PFSK-1 (cell line): ENCODE data around the gene SLC6A19.

Experiments used
- FOXP2 ChIP-seq: optimal IDR thresholded peaks from 2 replicates; pipeline ENCODE3; 2011; ENCODE audit warnings: borderline replicate concordance, control low read depth, inconsistent platforms; ENCODE audit not compliant: insufficient read depth; ENCODE audit errors: extremely low read length, extremely low read depth
- POLR2AphosphoS5 ChIP-seq: IDR thresholded peaks from 2 replicates; pipeline ENCODE4 v1.6.1; 2012; ENCODE audit warnings: low read depth, mild to moderate bottlenecking, control low read depth, low read length, moderate library complexity
- REST ChIP-seq, 2 experiments: IDR thresholded peaks; 2 replicates each; pipeline versions ENCODE4 v1.6.1 to v1.8.0; 2011 to 2012; ENCODE audit warnings: low read depth in 2 of 2, low read length in 2 of 2, control low read depth in 1 of 2, inconsistent platforms in 1 of 2, mild to moderate bottlenecking in 1 of 2, moderate library complexity in 1 of 2; ENCODE audit not compliant: insufficient read depth in 1 of 2
- SIN3A ChIP-seq: IDR thresholded peaks from 2 replicates; pipeline ENCODE4 v1.6.1; 2012; ENCODE audit warnings: mild to moderate bottlenecking, low read length, moderate library complexity, borderline replicate concordance; ENCODE audit not compliant: insufficient read depth
- TAF1 ChIP-seq: IDR thresholded peaks from 2 replicates; pipeline ENCODE4 v1.6.1; 2012; ENCODE audit warnings: low read length, control low read depth, borderline replicate concordance; ENCODE audit not compliant: insufficient read depth

The SLC6A19 gene

GRCh38 chr5:1169211-1170115 lies 31.9 kb upstream of the SLC6A19 start:
- TF ChIP-seq POLR2AphosphoS5 (no peak), TAF1 (no peak), FOXP2 (no peak), SIN3A (no peak), REST (IDR thresholded peaks at IDR 0.05; ENCODE audit: insufficient read depth in 1 of 2, low read depth in 2 of 2, low read length in 2 of 2) (no peak)

DNA sequence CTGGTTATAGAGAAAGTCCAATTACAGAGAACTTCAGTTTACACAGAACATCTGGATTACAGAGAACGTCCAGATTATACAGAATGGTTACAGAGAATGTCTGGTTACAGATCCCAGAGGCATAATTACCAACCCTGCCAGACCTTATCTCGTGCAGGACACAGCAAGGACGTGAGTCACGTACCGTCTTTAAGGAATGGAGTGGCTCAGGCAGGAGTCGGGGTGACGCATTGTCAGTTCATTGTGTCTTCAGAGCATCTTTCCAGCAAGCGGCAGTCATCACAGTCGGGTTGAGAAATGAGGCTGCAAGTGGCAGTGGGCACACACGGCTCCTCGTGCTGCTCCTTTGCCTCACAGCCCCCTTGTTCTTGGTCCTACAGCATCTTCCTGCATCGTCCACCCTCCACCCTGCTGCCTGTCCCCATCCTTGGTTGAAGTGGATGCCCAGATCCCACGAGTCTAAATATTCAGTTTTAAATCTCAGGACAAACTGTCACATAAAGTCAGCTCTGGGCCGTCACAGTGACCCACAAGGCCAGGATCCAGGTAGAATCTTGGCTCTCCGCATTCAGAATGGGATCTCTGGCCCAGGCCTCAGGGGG lies 30.0 kb upstream of the SLC6A19 start:
- TF ChIP-seq FOXP2 (no peak), POLR2AphosphoS5 (no peak), SIN3A (no peak)

- TF ChIP-seq POLR2AphosphoS5 (no peak), FOXP2 (no peak), REST (IDR thresholded peaks at IDR 0.05; ENCODE audit: insufficient read depth in 1 of 2, low read depth in 2 of 2, low read length in 2 of 2) (no peak), TAF1 (no peak), SIN3A (no peak)
Measured at GRCh38 chr5:1172007-1172581, 29.3 kb upstream of the SLC6A19 start.

DNA sequence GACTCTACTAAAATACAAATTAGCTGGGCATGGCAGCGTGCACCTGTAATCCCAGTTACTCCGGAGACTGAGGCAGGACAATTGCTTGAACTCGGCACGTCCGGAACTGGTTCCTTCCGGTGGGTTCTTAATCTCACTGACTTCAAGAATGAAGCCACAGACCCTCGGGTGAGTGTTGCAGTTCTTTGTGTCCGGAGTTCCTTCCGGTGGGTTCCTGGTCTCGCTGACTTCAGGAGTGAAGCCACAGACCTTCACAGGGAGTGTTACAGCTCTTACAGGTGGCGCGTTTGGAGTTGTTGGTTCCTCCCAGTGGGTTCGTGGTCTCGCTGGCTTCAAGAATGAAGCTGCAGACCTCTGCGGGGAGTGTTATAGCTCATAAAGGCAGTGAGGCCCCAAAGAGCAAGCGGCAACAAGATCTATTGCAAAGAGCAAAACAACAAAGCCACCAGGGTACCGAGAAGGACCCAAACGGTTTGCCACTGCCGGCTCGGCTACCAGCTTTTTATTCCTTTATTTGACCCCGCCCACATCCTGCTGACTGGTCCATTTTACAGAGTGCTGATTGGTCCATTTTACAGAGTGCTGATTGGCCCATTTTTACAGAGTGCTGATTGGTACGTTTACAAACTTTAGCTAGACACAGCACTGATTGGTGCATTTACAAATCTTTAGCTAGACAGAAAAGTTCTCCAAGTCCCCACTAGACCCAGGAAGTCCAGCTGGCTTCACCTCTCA lies 28.6 kb upstream of the SLC6A19 start:
- TF ChIP-seq FOXP2 (no peak), POLR2AphosphoS5 (no peak), TAF1 (no peak), SIN3A (no peak), REST (IDR thresholded peaks at IDR 0.05; ENCODE audit: insufficient read depth in 1 of 2, low read depth in 2 of 2, low read length in 2 of 2) (no peak)

- TF ChIP-seq REST (IDR thresholded peaks at IDR 0.05; ENCODE audit: insufficient read depth in 1 of 2, low read depth in 2 of 2, low read length in 2 of 2): no peak
- TF ChIP-seq SIN3A: no peak
- no peak for TF ChIP-seq FOXP2
- TF ChIP-seq TAF1: no peak
- no peak for TF ChIP-seq POLR2AphosphoS5
Measured at GRCh38 chr5:1173485-1174070, 27.8 kb upstream of the SLC6A19 start.
